IMR-90 (cell line): ENCODE measurements around the gene UBE2M.

Experiments used
- BHLHE40 ChIP-seq: fragments of 150-350 bp; IDR thresholded peaks from 2 replicates; pipeline ENCODE4 v1.6.1; 2016; ENCODE audit warnings: mild to moderate bottlenecking, low read depth, low read length
- CTCF ChIP-seq: conservative IDR thresholded peaks from 2 replicates; pipeline ENCODE4 v1.5.1; 2012; ENCODE audit warnings: mild to moderate bottlenecking, low read depth, low read length, improper control_type of control experiment
- RCOR1 ChIP-seq: IDR thresholded peaks from 2 replicates; pipeline ENCODE4 v1.6.1; 2012; ENCODE audit warnings: mild to moderate bottlenecking, low read length, improper control_type of control experiment; ENCODE audit not compliant: insufficient replicate concordance

GRCh38 chr19:58563823-58564222 lies 5.4 kb upstream of the UBE2M start:
- TF ChIP-seq CTCF, result no peak
- no peak for TF ChIP-seq BHLHE40
- no peak for TF ChIP-seq RCOR1
